Measurements from ENCODE around the gene DNAJB11. TPM values are rescaled to one million over a fixed set of nuclear protein-coding genes. Genes with fewer than 3 reads are reported as not detected.

Gene DNAJB11
- total RNA-seq, 1 donor from 2014 or later, result 84.3 TPM

GRCh38 chr3:186523022-186523421, 47.5 kb upstream of the DNAJB11 start:
- TF ChIP-seq EZH2 (IDR thresholded peaks at IDR 0.05; ENCODE audit: insufficient read depth, low read length) (no peak), CTCF (IDR thresholded peaks at IDR 0.05; ENCODE audit: insufficient read depth, low read depth, low read length) (no peak)
- no peaks in the 10 kb centered on the region for H3K9me3 ChIP-seq (ENCODE audit: insufficient read depth, low read depth, low read length)
- Mint-ChIP-seq H3K27me3 (ENCODE audit: low read depth, unreplicated experiment) (peaks cover 59% of the 10 kb centered on the region), H3K9me3 (ENCODE audit: unreplicated experiment) (peaks cover 2% of the 10 kb centered on the region), H3K27ac (ENCODE audit: unreplicated experiment) (no peak overlapping the region), H3K4me3 (ENCODE audit: unreplicated experiment) (no peak overlapping the region), H3K36me3 (ENCODE audit: low read depth, unreplicated experiment) (peaks cover 2% of the 10 kb centered on the region), H3K4me1 (ENCODE audit: low read depth, unreplicated experiment) (no peaks in the 10 kb centered on the region)
- DNase-seq (ENCODE audit: low read depth) (no peak), FAIRE-seq (no peak)
- H3K27me3 ChIP-seq (ENCODE audit: insufficient read depth, low read length), result peaks cover 5% of the 10 kb centered on the region
- no peak overlapping the region for H3K4me3 ChIP-seq (ENCODE audit: insufficient read depth, low read depth, low read length)
- H3K36me3 ChIP-seq (ENCODE audit: insufficient read depth, low read length), result no peaks in the 10 kb centered on the region
- H2AFZ ChIP-seq (ENCODE audit: low read depth, low read length), result no peak overlapping the region
- H3K27ac ChIP-seq (ENCODE audit: low read depth, low read length), result no peak overlapping the region
- no peaks in the 10 kb centered on the region for H3K79me2 ChIP-seq (ENCODE audit: insufficient read depth, low read length)
- H3K4me2 ChIP-seq (ENCODE audit: low read length), result no peak overlapping the region
- no peak overlapping the region for H3K9ac ChIP-seq (ENCODE audit: low read length)
- no peaks in the 10 kb centered on the region for H3K4me1 ChIP-seq (ENCODE audit: insufficient read depth, low read length)
- no peaks in the 10 kb centered on the region for H4K20me1 ChIP-seq (ENCODE audit: insufficient read depth, low read length)

- H3K36me3 Mint-ChIP-seq (ENCODE audit: low read depth, unreplicated experiment), result peaks cover 2% of the 10 kb centered on the region
- Histone ChIP-seq H4K20me1 (ENCODE audit: insufficient read depth, low read length) (no peaks in the 10 kb centered on the region), H3K27ac (ENCODE audit: low read depth, low read length) (no peak overlapping the region), H3K36me3 (ENCODE audit: insufficient read depth, low read length) (no peaks in the 10 kb centered on the region), H3K4me3 (ENCODE audit: insufficient read depth, low read depth, low read length) (no peak overlapping the region), H3K27me3 (ENCODE audit: insufficient read depth, low read length) (peaks cover 5% of the 10 kb centered on the region), H3K9me3 (ENCODE audit: insufficient read depth, low read depth, low read length) (no peaks in the 10 kb centered on the region), H3K9ac (ENCODE audit: low read length) (no peak overlapping the region), H3K79me2 (ENCODE audit: insufficient read depth, low read length) (no peaks in the 10 kb centered on the region), H3K4me2 (ENCODE audit: low read length) (no peak overlapping the region), H2AFZ (ENCODE audit: low read depth, low read length) (no peak overlapping the region), H3K4me1 (ENCODE audit: insufficient read depth, low read length) (no peaks in the 10 kb centered on the region)
- FAIRE-seq (no peak), DNase-seq (ENCODE audit: low read depth) (no peak)
- no peak for TF ChIP-seq CTCF (IDR thresholded peaks at IDR 0.05; ENCODE audit: insufficient read depth, low read depth, low read length)
- no peak for TF ChIP-seq EZH2 (IDR thresholded peaks at IDR 0.05; ENCODE audit: insufficient read depth, low read length)
- H3K4me1 Mint-ChIP-seq (ENCODE audit: low read depth, unreplicated experiment), result no peaks in the 10 kb centered on the region
- H3K4me3 Mint-ChIP-seq (ENCODE audit: unreplicated experiment), result no peak overlapping the region
- peaks cover 61% of the 10 kb centered on the region for H3K27me3 Mint-ChIP-seq (ENCODE audit: low read depth, unreplicated experiment)
- H3K27ac Mint-ChIP-seq (ENCODE audit: unreplicated experiment), result no peak overlapping the region
- H3K9me3 Mint-ChIP-seq (ENCODE audit: unreplicated experiment), result peaks cover 2% of the 10 kb centered on the region
Observed at GRCh38 chr3:186523434-186523833, 47.1 kb upstream of the DNAJB11 start.

- H3K27me3 Mint-ChIP-seq (ENCODE audit: low read depth, unreplicated experiment), result peaks cover 62% of the 10 kb centered on the region
- TF ChIP-seq CTCF (IDR thresholded peaks at IDR 0.05; ENCODE audit: insufficient read depth, low read depth, low read length), result no peak
- no peak for TF ChIP-seq EZH2 (IDR thresholded peaks at IDR 0.05; ENCODE audit: insufficient read depth, low read length)
- H3K36me3 ChIP-seq (ENCODE audit: insufficient read depth, low read length), result no peaks in the 10 kb centered on the region
- H3K4me1 ChIP-seq (ENCODE audit: insufficient read depth, low read length), result no peaks in the 10 kb centered on the region
- no peak overlapping the region for H3K4me3 ChIP-seq (ENCODE audit: insufficient read depth, low read depth, low read length)
- H3K9ac ChIP-seq (ENCODE audit: low read length), result no peak overlapping the region
- H3K4me2 ChIP-seq (ENCODE audit: low read length), result no peak overlapping the region
- H2AFZ ChIP-seq (ENCODE audit: low read depth, low read length), result no peak overlapping the region
- H3K4me1 Mint-ChIP-seq (ENCODE audit: low read depth, unreplicated experiment), result no peaks in the 10 kb centered on the region
- H3K9me3 ChIP-seq (ENCODE audit: insufficient read depth, low read depth, low read length), result no peaks in the 10 kb centered on the region
- peaks cover 2% of the 10 kb centered on the region for H3K36me3 Mint-ChIP-seq (ENCODE audit: low read depth, unreplicated experiment)
- H3K4me3 Mint-ChIP-seq (ENCODE audit: unreplicated experiment), result no peak overlapping the region
- no peaks in the 10 kb centered on the region for H3K27me3 ChIP-seq (ENCODE audit: insufficient read depth, low read length)
- FAIRE-seq, result no peak
- no peak overlapping the region for H3K27ac Mint-ChIP-seq (ENCODE audit: unreplicated experiment)
- H3K9me3 Mint-ChIP-seq (ENCODE audit: unreplicated experiment), result peaks cover 5% of the 10 kb centered on the region
- H3K27ac ChIP-seq (ENCODE audit: low read depth, low read length), result no peak overlapping the region
- H3K79me2 ChIP-seq (ENCODE audit: insufficient read depth, low read length), result no peaks in the 10 kb centered on the region
- no peak for DNase-seq (ENCODE audit: low read depth)
- no peaks in the 10 kb centered on the region for H4K20me1 ChIP-seq (ENCODE audit: insufficient read depth, low read length)
Observed at GRCh38 chr3:186524616-186525015, 45.9 kb upstream of the DNAJB11 start.

Data from astrocyte (in vitro differentiated cells and primary cell).